OCI-LY7 (cell line): ENCODE measurements around the gene CCDC12. TPM values are rescaled to one million over a fixed set of nuclear protein-coding genes. Genes with fewer than 3 reads are reported as not detected.

Experiments
- BruUV-seq: library from RNA; stranded (reverse); fragments of 400-500 nt; replicated peaks from 2 replicates; lab custom pipeline; 2021; lab: Mats Ljungman, UMichigan
- CTCF ChIA-PET: fragments of 300-600 bp; sonication (Branson Sonifier 250); formaldehyde crosslinking; loops from one replicate; lab custom pipeline; 2022; ENCODE audit warnings: antibody characterized with exemption; ENCODE audit not compliant: unreplicated experiment; lab: Charles Lee
- POLR2A ChIA-PET: fragments of 300-600 bp; sonication (Branson Sonifier 250); formaldehyde crosslinking; loops from one replicate; lab custom pipeline; 2022; ENCODE audit warnings: antibody characterized with exemption; lab: Charles Lee
- DNase-seq: peaks from one replicate; pipeline ENCODE4 v3.0.0-alpha.2; 2015; ENCODE audit warnings: low spot score
- H2AFZ ChIP-seq: fragments of 200-600 bp; sonication (generic), shearing (Covaris generic); 2 replicates; pipeline ENCODE4 v1.6.1; 2014; ENCODE audit warnings: mild to moderate bottlenecking, antibody characterized with exemption, low read length, moderate library complexity
- H3K27ac ChIP-seq: fragments of 200-600 bp; sonication (generic); 2 replicates; pipeline ENCODE4 v1.5.1; 2014; ENCODE audit warnings: mixed run types, low read depth, mild to moderate bottlenecking, moderate library complexity, low read length, inconsistent platforms; ENCODE audit not compliant: poor library complexity, severe bottlenecking
- H3K36me3 ChIP-seq: fragments of 200-600 bp; sonication (generic); 2 replicates; pipeline ENCODE4 v1.6.1; 2014; ENCODE audit warnings: mild to moderate bottlenecking, antibody characterized with exemption, low read length, moderate library complexity, mixed read lengths; ENCODE audit not compliant: insufficient read depth
- H3K4me1 ChIP-seq: fragments of 200-600 bp; sonication (generic); 2 replicates; pipeline ENCODE4 v1.5.1; 2014; ENCODE audit warnings: mild to moderate bottlenecking, low read length; ENCODE audit not compliant: insufficient read depth, poor library complexity, severe bottlenecking
- H3K4me2 ChIP-seq: fragments of 200-600 bp; sonication (generic); 2 replicates; pipeline ENCODE4 v1.6.1; 2014; ENCODE audit warnings: mild to moderate bottlenecking, low read length
- H3K4me3 ChIP-seq: fragments of 200-600 bp; sonication (generic); 2 replicates; pipeline ENCODE4 v1.5.1; 2014; ENCODE audit warnings: mild to moderate bottlenecking, low read depth, low read length; ENCODE audit not compliant: poor library complexity, severe bottlenecking
- H3K79me2 ChIP-seq: fragments of 200-600 bp; sonication (generic); 2 replicates; pipeline ENCODE4 v1.6.1; 2016; ENCODE audit warnings: low read depth, mild to moderate bottlenecking, low read length, moderate library complexity, mixed read lengths; ENCODE audit not compliant: insufficient read depth
- H3K9me2 ChIP-seq: fragments of 200-600 bp; sonication (generic); 2 replicates; pipeline ENCODE4 v1.6.1; 2016; ENCODE audit warnings: mild to moderate bottlenecking, low read length, mixed read lengths; ENCODE audit not compliant: insufficient read depth
- H3K9me3 ChIP-seq: fragments of 200-600 bp; sonication (generic); 2 replicates; pipeline ENCODE4 v1.6.1; 2014; ENCODE audit warnings: mild to moderate bottlenecking, mixed run types, low read length, mixed read lengths
- H4K20me1 ChIP-seq: fragments of 200-600 bp; sonication (generic); 2 replicates; pipeline ENCODE4 v1.6.1; 2014; ENCODE audit warnings: mild to moderate bottlenecking, antibody characterized with exemption, low read length, moderate library complexity, mixed read lengths; ENCODE audit not compliant: insufficient read depth
- EZH2phosphoT487 ChIP-seq: fragments of 200-600 bp; sonication (generic); IDR thresholded peaks from 2 replicates; pipeline ENCODE4 v1.6.1; 2018; ENCODE audit warnings: low read depth, borderline replicate concordance, mild to moderate bottlenecking, mixed run types, antibody characterized with exemption, low read length, moderate library complexity, mixed read lengths
- intact Hi-C: fragments of 100-400 bp; cut with micrococcal nuclease; formaldehyde crosslinking; loops from one replicate; pipeline ENCODE4 v1.10.0; 2022; ENCODE audit not compliant: unreplicated experiment
- total RNA-seq, 2 experiments: library from RNA; depleted of rRNA in 1 of 2; stranded (reverse); fragments of >200 nt in 1 of 2; shearing (Covaris generic) in 1 of 2; gene quantifications; 2 replicates each; pipeline ENCODE4 v1.2.3, GENCODE V29; 2014 to 2022
- TF ChIP-seq, protein P1 (sequence below): fragments of 200-600 bp; sonication (generic); conservative IDR thresholded peaks from 2 replicates; pipeline ENCODE4 v1.5.1; 2014; ENCODE audit warnings: mild to moderate bottlenecking, antibody characterized with exemption, low read length, moderate library complexity, mixed read lengths

CCDC12 gene
- total RNA-seq, 2 experiments from 2014 or later: 74.9 to 116 TPM

- H3K4me1 ChIP-seq: peaks cover 37% of the 10 kb centered on the region
- no peak overlapping the region for H3K4me2 ChIP-seq
- ChIA-PET POLR2A (interaction anchor here (1.6 kb wide), 1 partner anchor 10 kb away, joined by 11 read pairs; no protein-coding TSS in a partner anchor), CTCF (interaction anchor here (1.1 kb wide), 1 partner anchor 9 kb away, joined by 3 read pairs; no protein-coding TSS in a partner anchor)
- H4K20me1 ChIP-seq: peaks cover 22% of the 10 kb centered on the region
- no peak for TF ChIP-seq EZH2phosphoT487
- TF ChIP-seq, protein P1, sequence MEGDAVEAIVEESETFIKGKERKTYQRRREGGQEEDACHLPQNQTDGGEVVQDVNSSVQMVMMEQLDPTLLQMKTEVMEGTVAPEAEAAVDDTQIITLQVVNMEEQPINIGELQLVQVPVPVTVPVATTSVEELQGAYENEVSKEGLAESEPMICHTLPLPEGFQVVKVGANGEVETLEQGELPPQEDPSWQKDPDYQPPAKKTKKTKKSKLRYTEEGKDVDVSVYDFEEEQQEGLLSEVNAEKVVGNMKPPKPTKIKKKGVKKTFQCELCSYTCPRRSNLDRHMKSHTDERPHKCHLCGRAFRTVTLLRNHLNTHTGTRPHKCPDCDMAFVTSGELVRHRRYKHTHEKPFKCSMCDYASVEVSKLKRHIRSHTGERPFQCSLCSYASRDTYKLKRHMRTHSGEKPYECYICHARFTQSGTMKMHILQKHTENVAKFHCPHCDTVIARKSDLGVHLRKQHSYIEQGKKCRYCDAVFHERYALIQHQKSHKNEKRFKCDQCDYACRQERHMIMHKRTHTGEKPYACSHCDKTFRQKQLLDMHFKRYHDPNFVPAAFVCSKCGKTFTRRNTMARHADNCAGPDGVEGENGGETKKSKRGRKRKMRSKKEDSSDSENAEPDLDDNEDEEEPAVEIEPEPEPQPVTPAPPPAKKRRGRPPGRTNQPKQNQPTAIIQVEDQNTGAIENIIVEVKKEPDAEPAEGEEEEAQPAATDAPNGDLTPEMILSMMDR: no peak
- no peak overlapping the region for H3K27ac ChIP-seq
- no TSS peak for BruUV-seq
- no peaks in the 10 kb centered on the region for H3K9me3 ChIP-seq
- DNase-seq: no peak
- peaks cover 97% of the 10 kb centered on the region for H3K79me2 ChIP-seq
- no peak overlapping the region for H3K4me3 ChIP-seq
- H3K9me2 ChIP-seq: no peaks in the 10 kb centered on the region
- intact Hi-C loops: no loop called here
- no peak overlapping the region for H2AFZ ChIP-seq
- H3K36me3 ChIP-seq: peaks cover 96% of the 10 kb centered on the region
Observed at GRCh38 chr3:46942481-46943236, 33.9 kb downstream of the CCDC12 start.

GRCh38 chr3:46942076-46942475 lies 34.5 kb downstream of the CCDC12 start:
- peaks cover 18% of the 10 kb centered on the region for H4K20me1 ChIP-seq
- peaks cover 31% of the 10 kb centered on the region for H3K4me1 ChIP-seq
- TF ChIP-seq, protein P1: no peak
- no peak for TF ChIP-seq EZH2phosphoT487
- H3K27ac ChIP-seq: no peak overlapping the region
- H2AFZ ChIP-seq: no peak overlapping the region
- H3K9me2 ChIP-seq: no peaks in the 10 kb centered on the region
- no peak for DNase-seq
- CTCF ChIA-PET: interaction anchor here (1.1 kb wide), 1 partner anchor 9 kb away, joined by 3 read pairs; no protein-coding TSS in a partner anchor
- H3K36me3 ChIP-seq: peaks cover 96% of the 10 kb centered on the region
- no peak overlapping the region for H3K4me3 ChIP-seq
- H3K9me3 ChIP-seq: no peaks in the 10 kb centered on the region
- intact Hi-C loops: no loop called here
- no peak overlapping the region for H3K4me2 ChIP-seq
- POLR2A ChIA-PET: interaction anchor here (1.4 to 1.6 kb wide), 2 partner anchors 9 to 11 kb away, joined by 3 to 11 read pairs; no protein-coding TSS in a partner anchor
- H3K79me2 ChIP-seq: peaks cover 97% of the 10 kb centered on the region
- no TSS peak for BruUV-seq
